EL (cell line): ENCODE measurements around the gene PTK6.
"Not testable (repeated sequence)": the region's sequence is repeated elsewhere in the genome, so short reads cannot be mapped to it uniquely, and the experiment has no call there.

Experiments used
- DNase-seq: peaks from one replicate; pipeline ENCODE4 v3.0.0-alpha.2; 2016

PTK6 gene

DNA sequence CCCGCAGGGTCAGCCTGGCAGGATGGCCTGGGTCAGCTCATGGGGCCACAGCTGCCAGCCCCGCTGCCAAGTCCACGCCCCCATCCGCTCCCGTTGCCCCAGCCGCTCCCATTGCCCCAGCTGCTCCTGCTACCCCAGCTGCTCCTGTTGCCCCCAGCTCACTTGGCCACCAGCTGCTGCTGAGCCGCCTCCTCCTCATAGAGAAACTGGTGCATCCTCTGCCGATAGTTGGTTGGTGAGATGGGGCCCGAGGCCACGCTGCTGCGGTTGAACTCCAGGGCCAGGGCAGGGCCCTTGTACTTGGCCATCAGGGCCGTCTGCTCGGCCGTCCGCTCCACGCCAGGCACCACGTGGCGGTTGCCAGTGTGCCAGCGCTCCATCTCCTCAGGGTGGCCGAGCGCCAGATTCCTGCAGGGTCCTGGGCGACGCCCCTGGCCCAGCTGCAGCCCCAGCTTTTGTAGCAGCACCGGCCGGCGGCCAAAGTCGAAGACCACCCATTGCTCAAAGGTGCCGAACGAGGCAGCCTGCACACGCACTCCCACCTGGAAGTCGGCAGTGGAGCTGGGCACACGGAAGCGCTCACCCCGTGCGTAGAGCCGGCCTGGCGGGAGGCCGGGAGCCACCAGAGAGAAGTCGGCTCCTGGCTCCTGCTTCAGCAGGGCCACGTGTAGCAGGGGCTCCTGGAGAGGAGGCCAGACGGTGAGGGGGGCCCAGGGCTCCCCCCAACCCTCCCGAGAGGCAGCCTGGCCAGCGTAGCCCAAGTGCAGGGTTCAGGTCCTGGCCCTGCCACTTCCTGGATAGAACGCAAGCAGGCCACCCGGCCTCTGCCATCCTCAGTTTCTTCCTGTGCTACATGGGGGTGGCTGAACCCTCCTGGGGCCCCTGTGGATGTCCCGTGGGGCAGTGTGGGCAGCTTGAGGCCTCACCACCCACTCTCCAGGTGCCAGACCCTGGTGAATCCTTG is 32.1 kb upstream of the PTK6 start:
- no peak for DNase-seq

DNA sequence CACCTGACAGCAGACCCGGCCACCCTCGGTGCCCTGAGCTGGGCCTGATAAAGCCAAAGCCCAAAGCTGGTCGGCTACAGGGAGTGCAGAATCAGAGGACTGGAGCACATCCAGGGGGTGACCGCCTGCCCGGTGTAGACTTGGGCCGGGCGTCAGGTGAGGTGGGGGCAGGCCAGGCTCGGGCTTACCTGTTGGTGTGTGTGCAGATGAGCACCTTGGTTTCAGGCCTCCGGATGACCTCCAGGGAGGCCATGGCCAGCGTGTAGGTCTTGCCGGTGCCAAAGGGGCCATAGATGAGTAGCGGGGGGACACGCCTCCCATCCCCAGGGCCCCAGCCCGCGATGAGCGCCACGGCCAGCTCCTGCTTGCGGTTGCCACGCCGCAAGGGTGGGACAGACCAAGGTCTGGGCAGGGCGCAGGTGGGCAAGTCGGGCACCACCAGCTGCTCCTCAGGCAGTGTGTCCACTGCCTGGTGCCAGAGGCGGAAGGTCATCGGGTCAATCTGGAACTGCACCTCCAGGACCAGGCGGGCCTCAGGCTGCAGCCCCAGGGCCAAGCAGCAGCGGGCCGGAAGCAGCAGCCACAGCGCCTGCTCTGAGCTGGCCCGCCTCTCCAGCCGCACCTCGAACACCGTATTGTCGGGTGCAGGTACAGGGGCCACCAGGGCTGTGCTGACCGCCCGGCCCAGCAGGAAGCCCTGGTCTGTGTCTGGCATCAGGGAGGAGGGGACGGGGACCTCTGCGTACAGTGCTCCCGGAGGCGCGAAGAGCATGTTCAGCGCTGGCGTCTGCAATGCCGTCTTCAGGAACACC is 31.2 kb upstream of the PTK6 start:
- no peak for DNase-seq

DNA sequence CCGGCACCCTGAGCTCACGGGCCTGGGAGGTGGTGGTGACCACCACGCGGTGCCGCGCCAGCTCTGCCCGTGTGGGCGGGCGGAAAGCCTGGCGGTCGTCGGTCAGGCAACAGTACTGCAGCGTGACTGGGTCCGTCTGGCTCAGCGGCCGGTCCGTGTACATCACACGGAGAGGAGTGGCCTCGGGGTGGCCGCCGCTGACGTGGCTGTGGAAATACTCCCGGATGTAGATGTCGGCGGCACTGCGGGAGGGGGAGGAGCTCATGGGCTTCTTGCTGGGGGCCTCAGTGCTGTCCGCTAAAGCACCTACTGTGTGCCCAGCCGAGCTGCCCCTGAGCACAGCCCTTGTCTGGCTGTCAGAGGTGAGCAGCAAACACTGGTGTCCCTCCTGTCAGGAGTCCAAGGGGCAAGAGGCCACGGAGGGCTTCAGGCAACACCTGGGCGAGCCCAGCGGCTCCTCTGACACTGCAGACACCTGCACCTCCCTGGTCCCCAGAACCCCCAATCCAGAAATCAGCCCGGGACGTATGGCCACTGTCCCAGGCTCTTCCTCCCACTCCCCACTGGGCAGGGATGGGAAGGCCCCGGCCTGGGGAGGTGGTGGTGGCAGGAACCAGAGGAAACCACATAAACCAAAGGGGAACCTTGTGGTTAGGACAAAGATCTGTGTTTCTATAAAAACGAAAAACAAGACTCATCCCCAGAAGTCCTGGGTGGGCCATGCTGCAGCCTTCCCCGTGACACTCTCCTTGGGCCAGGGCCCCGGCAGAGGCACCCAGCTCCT is 30.4 kb upstream of the PTK6 start:
- DNase-seq, result no peak

DNA sequence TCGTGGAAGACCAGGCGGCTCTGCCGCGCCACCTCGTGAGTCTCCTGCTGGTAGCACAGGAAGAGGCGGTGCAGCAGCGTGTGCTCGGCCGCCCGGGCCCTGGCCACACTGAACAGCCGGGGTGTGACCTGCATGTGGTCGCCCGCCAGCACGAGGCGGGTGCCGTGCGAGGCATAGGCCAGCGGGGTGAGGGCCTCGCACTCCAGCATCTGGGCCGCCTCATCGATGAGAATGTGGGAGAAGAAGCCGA is 29.9 kb upstream of the PTK6 start:
- DNase-seq, result no peak

DNA sequence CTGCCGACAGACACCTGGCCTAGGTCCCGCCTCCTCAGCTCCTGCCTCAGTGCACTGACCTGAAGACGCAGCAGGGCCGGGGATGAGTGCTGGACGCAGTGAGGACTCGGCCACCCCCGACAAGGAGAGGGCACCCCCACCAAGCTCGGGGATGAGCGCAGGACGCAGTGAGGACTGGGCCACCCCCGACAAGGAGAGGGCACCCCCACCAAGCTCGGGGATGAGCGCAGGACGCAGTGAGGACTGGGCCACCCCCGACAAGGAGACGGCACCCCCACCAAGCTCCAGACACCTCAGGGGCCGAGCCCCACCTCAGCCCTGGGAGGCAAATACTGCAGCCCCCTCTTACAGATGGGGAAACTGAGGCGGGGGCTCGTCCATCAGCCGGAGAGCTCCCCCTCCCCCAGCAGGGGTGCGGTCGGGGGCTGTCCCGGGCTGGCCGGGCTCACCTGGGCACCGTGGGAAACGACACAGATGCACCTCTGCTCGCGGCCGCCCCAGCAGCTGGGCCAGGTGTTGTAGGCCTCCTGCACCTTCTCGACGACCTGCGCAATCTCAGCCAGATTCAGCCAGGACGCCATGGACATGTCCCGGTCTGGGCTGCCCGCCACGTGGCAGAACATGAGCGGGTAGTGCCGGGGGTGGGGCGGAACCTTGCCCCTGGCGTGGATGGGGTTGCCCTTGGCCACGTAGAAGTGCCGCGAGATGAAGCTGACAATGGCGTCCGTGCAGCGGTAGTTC is 29.4 kb upstream of the PTK6 start:
- no peak for DNase-seq

DNA sequence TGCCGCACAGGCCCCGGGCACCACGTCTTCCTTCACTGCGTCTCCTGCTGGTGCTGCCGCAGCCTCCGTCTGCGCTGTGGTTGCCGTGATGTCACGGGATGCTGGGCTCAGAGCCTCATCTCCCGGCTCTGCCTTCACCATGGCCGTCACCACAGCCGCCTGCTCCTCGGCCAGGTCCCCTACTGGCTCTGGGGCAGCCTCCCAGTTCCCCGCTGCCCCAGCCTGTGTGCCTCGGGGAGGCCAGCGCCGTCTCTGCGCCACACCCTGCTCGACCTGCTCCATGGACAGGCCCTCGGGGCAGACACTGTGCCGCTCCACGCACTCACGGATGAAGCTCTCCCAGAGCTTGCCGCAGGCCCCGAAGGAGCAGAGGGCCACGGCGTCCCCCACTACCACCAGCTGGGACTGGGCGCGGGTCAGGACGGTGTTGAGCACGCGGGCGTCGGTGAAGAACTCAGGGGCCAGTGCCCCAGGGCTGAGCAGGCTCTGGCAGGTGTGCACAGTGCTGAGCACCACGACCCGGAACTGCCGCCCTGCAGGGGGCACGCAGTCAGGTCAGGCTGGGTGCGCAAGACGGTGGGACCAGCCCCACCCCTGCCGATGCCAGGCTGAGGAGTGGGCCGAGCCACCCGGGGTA is 28.6 kb upstream of the PTK6 start:
- no peak for DNase-seq

DNA sequence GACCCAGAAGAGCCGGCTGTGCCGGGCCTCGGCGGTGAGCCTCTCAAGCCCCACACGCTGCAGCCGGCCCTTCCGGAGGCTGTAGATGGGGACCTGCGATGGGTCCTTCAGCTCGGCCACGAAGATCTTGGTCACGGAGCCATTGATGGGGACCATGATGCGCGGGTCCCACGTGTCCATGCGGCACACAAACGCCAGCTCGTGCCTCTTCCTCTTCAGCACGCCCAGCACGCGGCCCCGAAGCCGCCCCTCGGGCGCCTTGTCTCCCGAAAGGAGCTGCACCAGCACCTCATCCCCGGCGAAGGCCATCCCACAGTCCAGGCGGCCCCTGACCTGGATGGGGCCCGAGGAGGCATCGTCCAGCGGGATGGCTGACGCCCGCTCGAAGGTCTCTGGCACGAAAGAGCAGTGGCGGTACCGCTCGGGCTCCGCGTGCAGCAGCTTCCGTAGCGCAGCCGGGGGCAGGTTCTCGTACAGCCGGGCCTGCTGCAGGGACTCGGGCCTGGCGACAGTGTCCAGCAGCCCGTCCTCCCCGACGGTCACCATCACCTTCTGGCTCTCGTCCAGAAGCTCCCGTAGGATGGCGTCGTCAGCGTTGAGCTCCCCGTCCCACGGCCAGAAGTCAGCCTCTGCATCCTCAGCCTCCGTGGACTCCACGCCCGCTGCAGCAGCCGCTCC is 28.0 kb upstream of the PTK6 start:
- DNase-seq, result no peak

DNA sequence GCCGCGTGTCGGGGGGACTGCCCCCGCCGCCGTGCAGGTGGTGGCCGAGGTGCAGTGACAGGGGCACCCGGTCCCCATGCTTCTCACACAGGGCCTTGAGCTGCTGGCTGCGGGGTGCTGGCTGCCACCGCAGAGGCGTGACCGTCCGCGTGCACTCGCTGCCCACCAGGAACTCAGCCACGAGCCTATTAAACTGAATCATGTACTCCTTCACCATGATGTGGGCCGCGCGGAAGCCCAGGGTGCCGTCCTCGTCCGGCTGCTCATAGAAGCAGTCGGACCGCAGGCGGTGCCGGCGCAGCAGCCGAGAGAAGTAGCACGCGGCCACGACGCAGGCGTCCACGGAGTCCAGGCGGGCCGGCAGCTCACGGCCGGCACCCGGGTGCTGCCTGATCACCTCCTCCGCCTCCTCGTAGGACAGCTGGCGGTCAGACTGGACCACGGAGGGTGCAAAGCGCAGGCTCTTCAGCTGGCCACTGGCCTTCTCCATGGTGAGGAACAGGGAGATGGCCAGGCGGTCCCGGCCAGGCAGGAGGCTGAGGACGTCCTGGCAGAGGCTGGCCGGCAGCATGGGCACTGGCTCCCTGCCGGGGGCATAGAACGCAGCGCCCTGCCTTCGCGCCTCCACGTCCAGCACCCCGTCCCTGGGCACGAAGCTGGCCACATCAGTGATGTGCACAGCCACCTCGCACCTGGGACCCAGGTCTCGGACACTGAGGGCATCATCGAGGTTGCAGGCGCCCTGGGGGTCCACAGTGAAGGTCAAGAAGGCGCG is 27.0 kb upstream of the PTK6 start:
- DNase-seq, result no peak

DNA sequence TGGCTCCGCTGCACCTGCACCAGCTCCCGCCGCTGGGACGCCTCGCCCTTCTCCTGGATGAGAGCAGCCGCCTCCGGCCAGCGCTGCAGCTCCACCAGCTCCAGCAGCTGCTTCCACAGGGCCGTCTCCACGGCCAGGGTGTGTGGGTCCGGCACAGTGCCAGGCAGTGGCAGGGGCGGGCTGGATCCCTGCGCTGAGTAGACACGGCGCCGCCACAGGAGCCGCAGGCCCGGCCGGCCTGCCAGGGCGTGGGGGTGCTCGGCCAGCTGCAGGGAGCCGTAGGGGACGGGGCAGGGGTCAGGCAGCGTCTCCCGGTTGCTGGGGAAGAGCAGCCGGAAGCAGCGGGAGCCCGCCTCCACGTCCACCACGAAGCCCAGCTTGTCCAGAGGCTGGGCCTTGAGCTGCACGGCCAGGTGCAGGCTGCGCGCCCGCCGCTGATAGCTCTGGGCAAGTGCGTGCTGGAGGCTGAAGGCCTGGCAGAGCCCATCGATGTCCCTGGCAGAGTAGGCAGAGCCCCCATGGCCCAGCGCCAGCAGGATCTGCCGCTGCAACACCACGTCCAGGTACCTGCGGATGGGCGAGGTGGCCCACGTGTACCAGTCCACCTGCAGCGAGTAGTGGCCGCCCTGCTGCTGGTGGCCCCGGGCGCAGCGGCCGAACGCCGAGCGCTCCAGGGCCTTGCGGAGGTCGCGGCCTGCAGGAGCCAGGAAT is 26.2 kb upstream of the PTK6 start:
- no peak for DNase-seq

DNA sequence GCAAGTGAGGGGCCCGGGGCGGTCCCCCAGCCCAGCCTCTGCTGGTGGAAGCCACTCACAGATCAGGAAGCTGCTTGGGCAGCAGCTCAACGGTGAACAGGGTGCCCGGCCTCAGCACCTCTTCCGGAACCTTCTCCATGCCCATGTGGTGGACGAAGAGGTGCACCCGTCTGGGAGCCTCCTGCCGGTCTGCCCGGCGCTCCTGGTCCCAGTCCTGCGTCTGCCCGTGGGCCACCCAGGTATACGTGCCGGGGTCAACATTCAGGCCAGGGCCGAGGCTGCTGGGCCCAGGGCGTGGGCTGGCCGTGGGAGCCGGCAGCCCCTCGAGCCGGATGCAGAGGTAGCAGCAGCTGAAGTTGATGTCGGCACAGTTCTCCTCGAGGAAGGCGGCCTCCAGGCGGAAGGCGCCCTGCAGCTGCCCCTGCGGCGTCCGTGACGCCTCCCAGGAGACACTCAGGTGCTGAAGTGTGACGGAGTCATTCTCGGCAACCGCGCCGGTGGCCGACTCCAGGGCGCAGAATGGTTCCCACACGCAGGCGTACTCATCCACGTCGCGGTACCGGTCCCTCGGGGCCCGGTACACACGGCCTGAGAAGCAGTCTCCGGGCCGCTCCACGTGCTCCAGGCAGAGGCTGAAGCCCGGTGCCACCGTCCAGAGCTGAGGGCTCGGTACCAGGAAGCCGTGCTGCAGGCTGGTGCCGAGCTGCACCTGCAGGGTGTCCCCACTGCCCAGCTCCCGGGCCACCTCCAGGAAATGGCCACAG is 25.5 kb upstream of the PTK6 start:
- DNase-seq, result no peak

DNA sequence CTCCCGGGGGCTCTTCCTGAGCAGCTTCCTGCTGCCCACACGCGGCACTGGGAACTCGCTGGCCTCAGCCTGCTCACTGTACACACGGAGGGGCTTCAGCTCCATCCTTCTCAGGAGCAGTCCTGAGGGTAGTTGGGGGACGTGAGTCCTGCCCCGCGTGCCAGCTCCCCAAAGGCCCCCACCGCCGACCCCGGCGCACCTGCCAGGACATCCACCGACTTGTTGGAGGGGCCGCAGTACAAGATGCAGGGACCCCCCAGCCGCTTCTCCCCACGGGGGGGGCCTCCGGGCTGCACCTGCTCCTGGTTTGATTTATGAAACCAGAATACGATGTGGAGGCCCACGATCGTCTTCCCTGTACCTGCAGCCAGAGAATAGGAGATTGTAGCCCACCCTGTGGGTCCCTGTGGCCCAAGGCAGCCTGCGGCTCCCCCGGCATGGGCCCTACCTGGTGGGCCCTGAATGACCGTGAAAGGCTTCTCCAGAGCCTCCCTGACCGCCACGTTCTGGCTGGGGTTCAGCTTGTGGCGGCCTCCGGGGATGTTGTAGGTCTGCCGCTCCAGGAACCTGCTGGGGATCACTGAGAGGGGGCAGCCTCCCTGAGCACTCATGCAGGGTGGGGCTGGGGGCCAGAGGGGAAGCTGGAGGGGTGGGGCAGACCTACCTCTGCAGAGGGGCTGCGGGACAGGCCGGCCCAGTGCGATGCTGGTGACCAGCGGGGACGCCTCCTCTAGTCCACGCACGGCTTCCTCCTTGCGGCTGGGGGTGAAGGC is 24.6 kb upstream of the PTK6 start:
- DNase-seq, result no peak

DNA sequence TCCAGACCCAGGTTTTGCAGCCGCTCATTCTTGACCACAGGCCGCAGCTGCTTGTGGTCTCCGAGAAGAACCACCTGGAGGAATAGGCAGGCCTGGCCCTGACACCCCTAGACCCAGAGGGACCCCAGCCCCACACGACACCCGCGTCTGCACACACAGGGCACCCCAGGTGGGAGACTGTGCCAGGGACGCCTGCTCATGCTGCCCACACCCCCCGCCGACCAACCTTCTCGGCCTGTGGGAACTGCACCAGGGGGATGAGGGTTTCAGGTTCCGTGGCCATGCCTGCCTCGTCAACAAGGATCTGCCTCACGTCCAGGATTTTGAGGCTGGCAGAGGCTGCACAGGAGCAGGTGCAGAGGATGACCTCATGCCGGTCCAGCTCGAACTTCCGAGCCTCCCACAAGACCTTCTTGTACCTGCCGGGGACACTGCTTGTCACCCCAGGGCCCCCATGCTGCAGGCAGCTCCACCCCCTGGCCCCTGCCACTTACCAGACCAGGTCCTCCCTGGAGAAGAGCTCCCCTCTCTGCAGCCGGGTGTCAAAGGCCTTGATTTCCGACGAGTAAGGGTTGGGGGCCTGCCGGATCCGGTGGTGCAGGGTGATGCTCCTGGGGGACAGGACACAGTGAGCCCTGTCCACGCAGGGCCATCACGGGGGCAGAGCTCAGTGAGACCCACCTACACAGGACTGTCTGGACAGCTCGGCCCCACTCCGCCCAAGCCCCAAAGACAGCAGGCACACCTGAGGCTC is 23.9 kb upstream of the PTK6 start:
- no peak for DNase-seq

DNA sequence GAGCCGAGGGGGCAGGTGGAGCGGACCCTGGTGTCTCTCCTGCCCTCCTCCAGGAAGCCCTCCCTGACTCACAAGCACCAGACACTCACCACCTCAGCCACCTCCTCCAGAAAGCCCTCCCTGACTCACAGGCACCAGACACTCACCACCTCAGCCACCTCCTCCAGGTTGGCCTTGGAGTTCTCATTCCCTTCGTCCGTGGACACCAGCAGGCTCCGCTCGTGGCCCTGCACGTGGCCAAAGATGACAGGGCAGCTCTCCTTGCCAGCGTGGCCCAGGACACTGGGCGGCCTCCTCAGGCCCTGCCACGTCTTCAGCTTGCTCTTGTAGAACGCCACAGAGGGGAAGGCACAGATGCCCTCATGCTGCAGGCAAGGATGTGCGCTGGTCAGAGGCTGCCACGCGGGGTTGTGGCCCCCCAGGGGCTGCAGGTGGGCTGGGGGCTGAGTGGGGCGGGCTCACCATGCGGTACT is 23.2 kb upstream of the PTK6 start:
- DNase-seq, result no peak

DNA sequence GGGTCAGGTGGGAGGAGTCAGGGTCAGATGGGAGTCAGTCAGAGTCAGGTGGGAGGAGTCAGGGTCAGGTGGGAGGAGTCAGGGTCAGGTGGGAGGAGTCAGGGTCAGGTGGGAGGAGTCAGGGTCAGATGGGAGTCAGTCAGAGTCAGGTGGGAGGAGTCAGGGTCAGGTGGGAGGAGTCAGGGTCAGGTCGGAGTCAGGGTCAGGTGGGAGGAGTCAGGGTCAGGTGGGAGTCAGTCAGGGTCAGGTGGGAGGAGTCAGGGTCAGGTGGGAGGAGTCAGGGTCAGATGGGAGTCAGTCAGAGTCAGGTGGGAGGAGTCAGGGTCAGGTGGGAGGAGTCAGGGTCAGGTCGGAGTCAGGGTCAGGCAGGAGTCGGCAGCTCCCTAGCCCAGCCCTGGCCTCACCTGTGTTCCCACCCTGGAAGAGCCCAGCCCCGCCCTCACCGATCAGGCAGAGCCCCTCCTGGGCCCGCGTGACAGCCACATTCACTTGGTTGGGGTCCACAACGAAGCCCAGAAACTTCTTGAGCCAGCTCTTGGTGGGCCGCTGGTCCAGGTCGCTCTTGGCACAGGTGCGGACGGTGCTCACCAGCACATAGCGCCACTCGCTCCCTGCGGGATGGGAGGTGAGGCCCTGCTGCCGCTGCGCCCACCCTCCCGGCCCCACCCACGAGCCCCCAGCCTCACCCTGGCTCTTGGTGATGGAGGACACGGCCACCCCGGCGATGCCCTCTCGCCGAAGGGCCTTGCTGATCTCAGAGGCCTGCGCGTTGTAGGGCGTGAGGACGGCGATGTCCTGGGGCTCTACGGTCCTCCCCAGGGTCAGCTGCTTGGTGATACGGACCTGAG is 22.5 kb upstream of the PTK6 start:
- not testable (repeated sequence) for DNase-seq

DNA sequence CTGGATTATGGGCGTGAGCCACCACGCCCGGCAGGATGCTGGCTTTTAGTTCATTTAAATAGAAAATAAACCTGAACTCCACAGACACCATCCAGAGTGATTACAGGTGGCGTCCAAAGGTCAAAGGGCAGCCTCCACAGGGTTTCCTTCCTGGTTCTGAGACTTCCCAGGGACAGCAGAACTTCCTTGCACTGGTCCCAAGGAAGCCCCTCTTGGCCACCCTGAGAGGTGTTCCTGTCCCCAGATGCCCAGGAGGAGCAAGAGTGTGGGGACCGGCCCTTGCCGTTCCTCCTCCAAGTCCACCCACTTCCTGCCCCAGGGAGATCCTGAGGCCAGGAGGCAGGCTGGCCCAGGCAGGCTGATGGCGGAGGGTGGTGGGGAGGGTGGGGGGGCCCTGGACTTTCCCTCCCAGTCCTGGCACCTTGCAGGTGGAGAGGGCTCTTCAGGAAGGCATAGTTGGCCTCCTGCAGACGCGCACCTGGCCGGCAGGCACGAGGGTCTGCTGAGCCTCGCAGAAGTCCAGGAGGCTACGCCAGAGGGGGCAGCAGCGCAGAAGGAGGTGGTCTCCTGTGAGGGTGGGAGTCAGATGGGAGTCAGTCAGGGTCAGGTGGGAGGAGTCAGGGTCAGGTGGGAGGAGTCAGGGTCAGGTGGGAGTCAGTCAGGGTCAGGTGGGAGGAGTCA is 21.8 kb upstream of the PTK6 start:
- DNase-seq, result no peak

DNA sequence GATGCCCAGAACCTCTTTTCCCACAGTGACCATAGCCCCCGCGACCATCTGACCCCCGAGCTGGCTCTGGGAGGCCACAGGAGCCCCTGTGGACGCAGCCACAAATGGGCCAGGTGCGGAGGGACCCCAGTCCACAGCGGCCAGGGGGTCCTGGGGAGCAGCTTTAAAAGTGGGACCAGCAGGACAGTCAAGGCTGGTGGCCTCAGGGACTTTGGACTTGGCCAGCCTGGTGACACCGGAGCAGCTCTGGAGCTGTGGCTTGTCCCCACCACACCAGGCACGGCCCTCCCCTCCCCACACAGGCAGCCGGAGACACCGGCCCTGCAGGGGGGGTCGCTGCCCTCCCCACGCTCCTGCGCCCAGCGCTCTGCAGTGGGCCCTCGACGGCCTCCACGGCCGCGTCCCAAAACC is 20.3 kb upstream of the PTK6 start:
- DNase-seq, result no peak
